ENCODE results near the gene ATG3.

DNA sequence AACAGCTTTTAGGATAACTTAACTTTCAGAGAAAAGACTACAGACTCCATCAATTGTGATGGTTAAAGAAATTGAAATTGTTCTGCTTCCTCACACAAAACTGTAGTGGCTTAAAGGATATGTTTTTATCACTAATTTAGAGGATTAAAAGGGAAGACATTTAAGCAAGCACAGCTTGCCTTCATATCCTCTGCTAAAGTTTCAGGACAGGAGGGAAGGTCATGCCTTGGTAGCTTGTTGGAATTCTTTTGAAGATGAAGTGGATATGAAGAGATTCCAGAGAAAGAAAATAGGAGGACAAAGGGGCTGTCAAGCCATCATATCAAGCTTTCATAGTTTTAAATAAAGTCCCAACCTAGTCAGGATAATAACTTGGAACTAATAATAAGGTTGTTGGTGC, 46.1 kb upstream of the ATG3 start:
- TF ChIP-seq, protein P1, sequence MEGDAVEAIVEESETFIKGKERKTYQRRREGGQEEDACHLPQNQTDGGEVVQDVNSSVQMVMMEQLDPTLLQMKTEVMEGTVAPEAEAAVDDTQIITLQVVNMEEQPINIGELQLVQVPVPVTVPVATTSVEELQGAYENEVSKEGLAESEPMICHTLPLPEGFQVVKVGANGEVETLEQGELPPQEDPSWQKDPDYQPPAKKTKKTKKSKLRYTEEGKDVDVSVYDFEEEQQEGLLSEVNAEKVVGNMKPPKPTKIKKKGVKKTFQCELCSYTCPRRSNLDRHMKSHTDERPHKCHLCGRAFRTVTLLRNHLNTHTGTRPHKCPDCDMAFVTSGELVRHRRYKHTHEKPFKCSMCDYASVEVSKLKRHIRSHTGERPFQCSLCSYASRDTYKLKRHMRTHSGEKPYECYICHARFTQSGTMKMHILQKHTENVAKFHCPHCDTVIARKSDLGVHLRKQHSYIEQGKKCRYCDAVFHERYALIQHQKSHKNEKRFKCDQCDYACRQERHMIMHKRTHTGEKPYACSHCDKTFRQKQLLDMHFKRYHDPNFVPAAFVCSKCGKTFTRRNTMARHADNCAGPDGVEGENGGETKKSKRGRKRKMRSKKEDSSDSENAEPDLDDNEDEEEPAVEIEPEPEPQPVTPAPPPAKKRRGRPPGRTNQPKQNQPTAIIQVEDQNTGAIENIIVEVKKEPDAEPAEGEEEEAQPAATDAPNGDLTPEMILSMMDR (IDR thresholded peaks at IDR 0.05; ENCODE audit: low read depth, low read length, poor library complexity, severe bottlenecking) = no peak
- TF ChIP-seq EZH2phosphoT487 (IDR thresholded peaks at IDR 0.05; ENCODE audit: borderline replicate concordance, low read length) = no peak

Measured in DOHH2 (cell line).